Liver (tissue), 3 donors: ENCODE data around the gene MEF2B.
A peak's percentile ranks its signal among the peaks of the same experiment; 100 is the strongest.

Experiments
- RXRA ChIP-seq, 2 donors: IDR thresholded peaks; 2 replicates each; pipeline ENCODE4 v1.6.1; 2017 to 2018; ENCODE audit warnings: antibody characterized with exemption in 2 of 2, mild to moderate bottlenecking in 1 of 2
- TF ChIP-seq, protein P1 (sequence below): fragments of 150-350 bp; IDR thresholded peaks from 2 replicates; pipeline ENCODE4 v1.5.1; 2017; ENCODE audit warnings: improper control_type of control experiment, low read depth, low read length; ENCODE audit not compliant: missing input control
- donor health status: healthy.
- donor health status: healthy.

DNA sequence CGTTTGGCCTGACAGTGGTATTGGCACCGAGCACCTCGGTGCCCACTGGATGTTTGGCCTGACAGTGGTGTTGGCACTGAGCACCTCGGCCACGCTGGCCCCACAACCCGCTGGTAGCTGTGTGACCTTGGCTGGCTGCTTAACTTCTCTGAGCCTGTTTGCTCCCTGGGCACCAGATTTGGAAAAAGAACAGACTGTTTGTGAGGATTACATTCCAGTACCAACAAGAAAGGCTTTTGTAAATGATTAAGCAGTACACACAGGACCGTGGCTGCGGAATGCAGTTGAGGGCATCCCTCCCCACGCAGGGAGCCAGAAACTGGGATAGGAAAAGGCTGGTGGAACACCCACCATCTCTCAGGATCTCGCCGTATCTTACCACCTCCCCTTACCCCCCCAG, 74.4 kb downstream of the MEF2B start:
- TF ChIP-seq, protein P1, sequence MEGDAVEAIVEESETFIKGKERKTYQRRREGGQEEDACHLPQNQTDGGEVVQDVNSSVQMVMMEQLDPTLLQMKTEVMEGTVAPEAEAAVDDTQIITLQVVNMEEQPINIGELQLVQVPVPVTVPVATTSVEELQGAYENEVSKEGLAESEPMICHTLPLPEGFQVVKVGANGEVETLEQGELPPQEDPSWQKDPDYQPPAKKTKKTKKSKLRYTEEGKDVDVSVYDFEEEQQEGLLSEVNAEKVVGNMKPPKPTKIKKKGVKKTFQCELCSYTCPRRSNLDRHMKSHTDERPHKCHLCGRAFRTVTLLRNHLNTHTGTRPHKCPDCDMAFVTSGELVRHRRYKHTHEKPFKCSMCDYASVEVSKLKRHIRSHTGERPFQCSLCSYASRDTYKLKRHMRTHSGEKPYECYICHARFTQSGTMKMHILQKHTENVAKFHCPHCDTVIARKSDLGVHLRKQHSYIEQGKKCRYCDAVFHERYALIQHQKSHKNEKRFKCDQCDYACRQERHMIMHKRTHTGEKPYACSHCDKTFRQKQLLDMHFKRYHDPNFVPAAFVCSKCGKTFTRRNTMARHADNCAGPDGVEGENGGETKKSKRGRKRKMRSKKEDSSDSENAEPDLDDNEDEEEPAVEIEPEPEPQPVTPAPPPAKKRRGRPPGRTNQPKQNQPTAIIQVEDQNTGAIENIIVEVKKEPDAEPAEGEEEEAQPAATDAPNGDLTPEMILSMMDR, result no peak
- TF ChIP-seq RXRA (IDR thresholded peaks at IDR 0.05), result peak; percentile 70 to 73
